HEK293T (cell line): ENCODE results near the gene NCF4.

Source experiments
- CTCF ChIA-PET: fragments of 350-600 bp; formaldehyde crosslinking; extraction: SDS; loops from one replicate; lab custom pipeline; 2021; ENCODE audit warnings: antibody characterized with exemption, inconsistent platforms; lab: Yijun Ruan, JAX
- POLR2A ChIA-PET: fragments of 350-600 bp; formaldehyde crosslinking; extraction: SDS; loops from one replicate; lab custom pipeline; 2020; ENCODE audit warnings: antibody characterized with exemption, inconsistent platforms; lab: Yijun Ruan, JAX
- DNase-seq: peaks from one replicate; pipeline ENCODE4 v3.0.0; 2012; ENCODE audit warnings: mixed read lengths; ENCODE audit errors: extremely low spot score
- ARNT ChIP-seq: fragments of 450-650 bp; IDR thresholded peaks from 2 replicates; pipeline ENCODE4 v1.6.1; 2017; ENCODE audit warnings: mild to moderate bottlenecking
- BHLHE40 ChIP-seq: fragments of 450-650 bp; IDR thresholded peaks from 2 replicates; pipeline ENCODE4 v1.6.1; 2016; ENCODE audit warnings: mild to moderate bottlenecking, moderate library complexity, borderline replicate concordance
- CTBP1 ChIP-seq: fragments of 450-650 bp; IDR thresholded peaks from 2 replicates; pipeline ENCODE4 v1.6.1; 2016; ENCODE audit warnings: borderline replicate concordance
- ELF4 ChIP-seq: fragments of 450-650 bp; IDR thresholded peaks from 2 replicates; pipeline ENCODE4 v1.6.1; 2017; ENCODE audit warnings: antibody characterized with exemption
- FOXA1 ChIP-seq: fragments of 450-650 bp; IDR thresholded peaks from 2 replicates; pipeline ENCODE4 v1.6.1; 2016; ENCODE audit warnings: mild to moderate bottlenecking
- FOXK2 ChIP-seq: fragments of 450-650 bp; IDR thresholded peaks from 2 replicates; pipeline ENCODE4 v1.6.1; 2016; ENCODE audit warnings: mild to moderate bottlenecking
- FOXM1 ChIP-seq: fragments of 450-650 bp; IDR thresholded peaks from 2 replicates; pipeline ENCODE4 v1.6.1; 2017; ENCODE audit warnings: mild to moderate bottlenecking, borderline replicate concordance
- HDGF ChIP-seq: fragments of 450-650 bp; IDR thresholded peaks from 2 replicates; pipeline ENCODE4 v1.6.1; 2017; ENCODE audit warnings: antibody characterized with exemption, borderline replicate concordance
- L3MBTL2 ChIP-seq: fragments of 450-650 bp; conservative IDR thresholded peaks from 2 replicates; pipeline ENCODE4 v1.6.1; 2016; ENCODE audit warnings: mild to moderate bottlenecking
- LEF1 ChIP-seq: fragments of 450-650 bp; IDR thresholded peaks from 2 replicates; pipeline ENCODE4 v1.6.1; 2017; ENCODE audit warnings: mild to moderate bottlenecking, borderline replicate concordance
- NFRKB ChIP-seq: fragments of 450-650 bp; IDR thresholded peaks from 2 replicates; pipeline ENCODE4 v1.6.1; 2016; ENCODE audit warnings: mild to moderate bottlenecking, moderate library complexity
- SP1 ChIP-seq: fragments of 450-650 bp; IDR thresholded peaks from 2 replicates; pipeline ENCODE4 v1.6.1; 2017
- SUZ12 ChIP-seq: fragments of 450-650 bp; IDR thresholded peaks from 2 replicates; pipeline ENCODE4 v1.6.1; 2016; ENCODE audit warnings: mild to moderate bottlenecking
- TARDBP ChIP-seq: fragments of 450-650 bp; IDR thresholded peaks from 2 replicates; pipeline ENCODE4 v1.6.1; 2016
- ZNF384 ChIP-seq: fragments of 450-650 bp; IDR thresholded peaks from 2 replicates; pipeline ENCODE4 v1.6.1; 2016
- TF ChIP-seq, protein P1 (sequence below): fragments of 450-650 bp; IDR thresholded peaks from 2 replicates; pipeline ENCODE4 v1.6.1; 2016

Gene NCF4

DNA sequence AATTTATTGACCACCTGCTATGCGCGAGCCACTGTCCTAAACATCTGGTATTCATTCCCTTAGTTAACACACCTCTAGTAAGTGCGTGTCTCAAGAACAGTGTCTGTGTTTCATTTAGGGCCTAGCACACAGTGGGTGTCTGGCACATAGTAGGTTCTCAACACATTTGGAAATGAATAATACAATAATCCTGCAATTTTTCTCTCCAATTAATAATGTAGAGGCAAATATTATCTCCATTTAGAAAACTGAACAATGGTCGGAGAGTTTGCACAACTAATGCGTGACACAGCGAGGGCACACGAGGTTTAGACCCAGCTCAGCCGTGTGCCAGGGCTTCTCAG lies 4.0 kb upstream of the NCF4 start:
- DNase-seq, result no peak
- POLR2A ChIA-PET, result interaction anchor here (1.0 to 1.1 kb wide), 2 partner anchors 81 to 121 kb away, joined by 3 read pairs; partner anchors contain the start of gene IFT27
- TF ChIP-seq SUZ12 (no peak), FOXK2 (no peak), ARNT (no peak), L3MBTL2 (no peak), LEF1 (no peak), ZNF384 (no peak), HDGF (no peak)
- TF ChIP-seq, protein P1, sequence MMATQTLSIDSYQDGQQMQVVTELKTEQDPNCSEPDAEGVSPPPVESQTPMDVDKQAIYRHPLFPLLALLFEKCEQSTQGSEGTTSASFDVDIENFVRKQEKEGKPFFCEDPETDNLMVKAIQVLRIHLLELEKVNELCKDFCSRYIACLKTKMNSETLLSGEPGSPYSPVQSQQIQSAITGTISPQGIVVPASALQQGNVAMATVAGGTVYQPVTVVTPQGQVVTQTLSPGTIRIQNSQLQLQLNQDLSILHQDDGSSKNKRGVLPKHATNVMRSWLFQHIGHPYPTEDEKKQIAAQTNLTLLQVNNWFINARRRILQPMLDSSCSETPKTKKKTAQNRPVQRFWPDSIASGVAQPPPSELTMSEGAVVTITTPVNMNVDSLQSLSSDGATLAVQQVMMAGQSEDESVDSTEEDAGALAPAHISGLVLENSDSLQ, result no peak
- CTCF ChIA-PET, result interaction anchor here (1.0 to 2.7 kb wide), 16 partner anchors 9 to 310 kb away, joined by 3 to 19 read pairs (median 6); partner anchors contain the start of gene IFT27

DNA sequence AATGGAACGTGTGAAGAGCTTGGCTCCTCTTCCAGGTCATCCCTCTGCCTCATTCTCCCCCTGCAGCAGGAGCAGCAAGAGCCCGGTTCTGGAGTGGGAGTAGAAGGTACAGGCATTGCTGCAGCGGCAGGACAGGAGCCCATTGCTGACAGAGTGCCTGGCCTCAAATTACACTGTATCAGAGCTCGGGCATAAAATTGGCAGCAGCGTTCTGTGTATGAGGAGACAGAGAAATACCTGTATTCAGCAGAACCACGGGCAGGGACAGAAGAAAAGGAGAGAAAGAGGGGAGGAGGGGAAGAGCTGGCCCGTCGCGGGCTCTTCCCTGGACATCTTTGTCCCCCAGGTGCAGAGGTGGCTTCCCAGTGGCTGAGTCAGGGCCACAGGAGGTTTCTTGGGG lies 2.6 kb upstream of the NCF4 start:
- DNase-seq, result no peak
- ChIA-PET CTCF (no interaction called here), POLR2A (interaction anchor here (1.7 kb wide), 1 partner anchor 82 kb away, joined by 5 read pairs; the partner anchor contains the start of gene IFT27)
- TF ChIP-seq L3MBTL2, result no peak
- no peak for TF ChIP-seq ELF4
- TF ChIP-seq ZNF384, result no peak
- TF ChIP-seq NFRKB, result no peak
- TF ChIP-seq TARDBP, result no peak
- TF ChIP-seq FOXK2, result no peak
- TF ChIP-seq BHLHE40, result no peak
- TF ChIP-seq CTBP1, result no peak
- TF ChIP-seq ARNT, result no peak
- TF ChIP-seq FOXA1, result no peak
- no peak for TF ChIP-seq SP1
- TF ChIP-seq SUZ12, result no peak
- TF ChIP-seq LEF1, result no peak
- no peak for TF ChIP-seq FOXM1

DNA sequence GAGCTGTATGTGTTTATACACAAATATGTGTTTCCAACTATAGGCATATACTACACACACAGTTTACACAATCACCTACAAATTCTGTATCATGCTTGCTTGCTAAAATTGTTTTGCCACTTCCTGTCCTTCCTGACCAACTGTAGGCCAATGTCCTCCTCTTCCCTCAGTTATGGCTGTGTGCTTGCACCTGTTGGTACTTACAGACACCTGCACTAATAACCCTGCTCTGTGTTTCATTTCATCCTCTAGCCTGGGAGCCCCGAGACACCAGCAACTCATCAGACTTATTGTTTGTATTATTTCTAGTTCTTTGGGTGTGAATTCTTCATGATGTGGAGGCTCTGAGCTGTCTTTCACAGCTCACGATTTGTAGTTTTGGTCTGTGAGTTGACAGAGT lies 1.8 kb upstream of the NCF4 start:
- ChIA-PET POLR2A (interaction anchor here (1.7 kb wide), 1 partner anchor 83 kb away, joined by 5 read pairs; the partner anchor contains the start of gene IFT27), CTCF (interaction anchor here (0.6 to 1.4 kb wide), 2 partner anchors 162 to 188 kb away, joined by 3 to 7 read pairs; no protein-coding TSS in a partner anchor)
- no peak for DNase-seq
- TF ChIP-seq HDGF, result no peak
- TF ChIP-seq, protein P1, result no peak
- TF ChIP-seq NFRKB, result no peak
- no peak for TF ChIP-seq TARDBP
- no peak for TF ChIP-seq FOXA1
- TF ChIP-seq ARNT, result no peak
- TF ChIP-seq ZNF384, result no peak
- TF ChIP-seq ELF4, result no peak
- TF ChIP-seq BHLHE40, result no peak
- TF ChIP-seq FOXK2, result no peak
- TF ChIP-seq SUZ12, result no peak
- no peak for TF ChIP-seq FOXM1
- no peak for TF ChIP-seq SP1
- TF ChIP-seq CTBP1, result no peak
- TF ChIP-seq L3MBTL2, result no peak

DNA sequence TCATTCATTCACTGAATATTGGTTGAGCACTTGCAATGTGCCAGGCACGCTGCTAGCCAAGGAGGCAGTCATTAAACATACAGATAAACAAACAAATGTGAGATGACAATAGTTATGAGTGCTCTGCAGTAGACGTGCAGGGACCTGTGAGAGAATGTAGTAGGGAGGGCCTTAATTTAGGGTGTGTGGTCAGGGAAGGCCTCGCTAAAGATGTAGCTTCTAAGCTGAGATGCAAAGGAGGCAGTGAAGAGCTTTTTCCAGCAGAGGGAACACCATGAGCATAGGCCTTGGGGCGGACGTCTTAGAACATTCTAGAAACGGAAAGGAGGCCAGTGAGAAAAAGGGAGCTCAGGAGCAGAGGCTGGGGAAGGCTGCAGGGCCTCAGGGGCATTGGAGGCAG lies 789 bp upstream of the NCF4 start:
- DNase-seq, result no peak
- TF ChIP-seq L3MBTL2 (no peak), ZNF384 (no peak), CTBP1 (no peak), FOXA1 (no peak), FOXK2 (no peak), LEF1 (no peak)
- TF ChIP-seq, protein P1, result no peak
- ChIA-PET CTCF (interaction anchor here (1.4 kb wide), 1 partner anchor 187 kb away, joined by 3 read pairs; no protein-coding TSS in a partner anchor), POLR2A (interaction anchor here (1.7 kb wide), 1 partner anchor 84 kb away, joined by 7 read pairs; the partner anchor contains the start of gene IFT27)

DNA sequence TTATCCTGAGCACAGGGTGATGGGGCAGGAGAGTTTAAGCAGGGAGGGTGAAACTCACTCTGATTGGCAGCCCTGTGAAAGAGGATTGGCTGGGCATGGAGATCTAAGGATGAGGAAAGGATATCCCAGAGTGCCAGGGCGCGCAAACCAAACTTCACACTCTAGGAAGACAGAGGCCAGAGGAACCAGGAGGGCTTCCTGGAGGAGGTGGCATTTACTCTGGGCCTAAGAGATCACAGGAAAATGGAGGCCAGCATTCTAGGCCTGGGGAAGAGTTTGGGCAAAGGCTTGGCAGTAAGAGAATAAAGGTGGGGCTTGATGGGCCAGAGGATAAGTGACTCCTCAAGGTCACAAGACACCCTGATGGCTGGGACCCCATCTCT lies 377 bp upstream of the NCF4 start:
- no peak for DNase-seq
- ChIA-PET POLR2A (interaction anchor here (1.7 kb wide), 1 partner anchor 84 kb away, joined by 7 read pairs; the partner anchor contains the start of gene IFT27), CTCF (no interaction called here)
- no peak for TF ChIP-seq NFRKB
- no peak for TF ChIP-seq HDGF
- no peak for TF ChIP-seq CTBP1
- no peak for TF ChIP-seq ARNT
- no peak for TF ChIP-seq TARDBP
- no peak for TF ChIP-seq FOXM1
- no peak for TF ChIP-seq ZNF384
- TF ChIP-seq FOXA1, result no peak
- no peak for TF ChIP-seq SUZ12
- TF ChIP-seq ELF4, result no peak
- no peak for TF ChIP-seq L3MBTL2
- TF ChIP-seq LEF1, result no peak
- TF ChIP-seq FOXK2, result no peak
- no peak for TF ChIP-seq SP1
- TF ChIP-seq, protein P1, result no peak
